Kasumi-1 (cell line): ENCODE data around the gene CDCA4.
A peak's percentile ranks its signal among the peaks of the same experiment; 100 is the strongest.

ENCODE experiments used
- DNase-seq, 2 experiments: peaks; one replicate each; lab custom pipeline; 2025; lab: John Stamatoyannopoulos, UW

CDCA4 gene

GRCh38 chr14:105020815-105021655 lies at the start of gene CDCA4:
Gene CDCA4, minus strand, starts transcription at chr14:105021083. Its CDS starts 9,154 bp downstream, at chr14:105011929.
- peak; percentile 96 to 97 for DNase-seq

DNA sequence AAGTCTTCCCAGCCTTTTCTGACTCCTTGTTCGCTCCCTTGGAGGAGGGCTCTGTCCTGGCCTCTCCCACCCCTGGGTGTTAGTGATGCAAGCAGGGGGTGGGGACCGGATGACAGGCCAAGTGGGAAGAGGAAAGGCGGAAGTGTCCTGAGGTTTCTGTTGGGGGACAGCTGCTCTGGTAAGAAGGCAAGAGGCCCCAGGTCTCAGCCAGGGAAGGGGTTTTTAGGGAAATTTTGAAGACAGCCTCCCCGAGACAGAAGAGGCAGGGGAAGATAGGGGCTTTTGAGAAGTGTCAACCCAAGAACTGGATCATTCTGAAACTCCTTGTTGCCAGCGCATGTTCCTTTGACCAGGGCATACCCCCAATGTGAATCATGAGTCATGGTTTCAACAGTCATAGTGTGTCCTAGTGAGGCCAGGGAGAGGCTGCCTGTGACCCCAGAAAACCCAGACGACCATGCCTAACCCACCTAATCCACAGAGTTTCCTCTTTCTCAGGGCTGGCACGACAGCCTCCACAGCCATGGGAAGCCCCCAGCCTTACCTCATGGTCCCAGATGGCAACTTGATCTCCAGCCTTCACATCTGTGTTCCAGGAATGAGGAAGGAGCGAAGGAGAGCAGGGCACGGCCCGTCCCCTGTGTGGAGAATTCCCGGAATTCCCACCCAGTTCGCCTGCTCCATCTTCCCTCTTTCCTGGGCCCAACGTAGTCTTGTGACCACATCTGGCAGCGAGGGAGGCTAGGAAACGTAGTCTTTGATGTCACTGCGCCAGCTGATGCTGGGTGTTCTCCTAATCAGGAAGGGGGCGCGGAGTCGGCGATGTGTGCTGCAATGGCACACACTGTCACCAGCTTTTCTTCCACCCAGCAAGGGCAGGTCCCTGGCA lies 49.2 kb upstream of the CDCA4 start:
- DNase-seq = peak; percentile 70 to 71

DNA sequence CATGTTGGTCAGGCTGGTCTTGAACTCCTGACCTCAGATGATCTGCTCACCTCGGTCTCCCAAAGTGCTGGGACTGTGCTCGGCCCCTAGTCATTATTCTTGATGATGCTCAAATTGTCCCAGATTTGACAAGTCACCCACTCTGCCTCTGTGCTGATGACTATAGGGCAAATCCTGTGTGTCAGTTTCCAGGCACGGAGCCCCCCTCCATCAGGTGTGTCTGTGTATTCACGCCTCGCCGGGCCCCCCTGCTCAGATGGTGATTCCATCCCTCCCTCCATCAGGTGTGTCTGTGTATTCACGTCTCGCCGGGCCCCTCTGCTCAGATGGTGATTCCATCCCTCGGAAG lies 48.6 kb upstream of the CDCA4 start:
- DNase-seq = no peak

DNA sequence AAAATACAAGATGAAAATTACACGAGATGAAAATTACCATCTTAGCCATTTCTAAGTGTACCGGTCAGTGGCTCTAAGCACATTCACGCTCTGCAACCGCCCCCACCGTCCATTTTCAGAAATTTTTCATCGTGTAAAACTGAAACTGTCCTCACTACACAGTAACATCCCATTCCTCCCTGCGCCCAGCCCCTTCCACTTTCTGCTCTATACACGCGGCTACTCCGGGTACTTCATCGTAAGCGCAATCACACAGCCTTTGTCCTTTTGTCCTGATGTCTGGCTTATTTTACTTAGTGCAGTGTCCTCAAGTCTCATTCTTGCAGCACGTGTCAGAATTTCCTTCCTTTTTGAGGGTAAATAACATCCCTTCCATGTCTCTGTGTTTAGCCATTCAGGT lies 47.9 kb upstream of the CDCA4 start:
- no peak for DNase-seq

DNA sequence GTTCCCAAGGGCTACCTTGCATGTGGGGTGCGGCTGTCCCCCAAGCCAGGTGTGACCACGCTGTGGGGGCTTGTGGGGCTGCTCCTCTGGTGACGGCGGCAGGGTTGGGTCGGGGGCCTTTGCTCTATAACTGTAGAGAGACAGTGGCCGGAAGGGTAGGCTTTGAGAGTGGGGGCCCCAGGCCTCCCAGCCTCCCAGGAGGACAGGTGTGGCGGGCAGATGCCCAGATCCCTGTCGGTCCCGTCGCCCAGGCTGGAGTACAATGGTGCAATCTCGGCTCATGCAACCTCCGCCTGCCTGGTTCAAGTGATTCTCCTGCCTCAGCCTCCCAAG lies 47.1 kb upstream of the CDCA4 start:
- DNase-seq = no peak

GRCh38 chr14:105067140-105067968 lies 46.5 kb upstream of the CDCA4 start:
- peak; percentile 18 to 26 for DNase-seq

DNA sequence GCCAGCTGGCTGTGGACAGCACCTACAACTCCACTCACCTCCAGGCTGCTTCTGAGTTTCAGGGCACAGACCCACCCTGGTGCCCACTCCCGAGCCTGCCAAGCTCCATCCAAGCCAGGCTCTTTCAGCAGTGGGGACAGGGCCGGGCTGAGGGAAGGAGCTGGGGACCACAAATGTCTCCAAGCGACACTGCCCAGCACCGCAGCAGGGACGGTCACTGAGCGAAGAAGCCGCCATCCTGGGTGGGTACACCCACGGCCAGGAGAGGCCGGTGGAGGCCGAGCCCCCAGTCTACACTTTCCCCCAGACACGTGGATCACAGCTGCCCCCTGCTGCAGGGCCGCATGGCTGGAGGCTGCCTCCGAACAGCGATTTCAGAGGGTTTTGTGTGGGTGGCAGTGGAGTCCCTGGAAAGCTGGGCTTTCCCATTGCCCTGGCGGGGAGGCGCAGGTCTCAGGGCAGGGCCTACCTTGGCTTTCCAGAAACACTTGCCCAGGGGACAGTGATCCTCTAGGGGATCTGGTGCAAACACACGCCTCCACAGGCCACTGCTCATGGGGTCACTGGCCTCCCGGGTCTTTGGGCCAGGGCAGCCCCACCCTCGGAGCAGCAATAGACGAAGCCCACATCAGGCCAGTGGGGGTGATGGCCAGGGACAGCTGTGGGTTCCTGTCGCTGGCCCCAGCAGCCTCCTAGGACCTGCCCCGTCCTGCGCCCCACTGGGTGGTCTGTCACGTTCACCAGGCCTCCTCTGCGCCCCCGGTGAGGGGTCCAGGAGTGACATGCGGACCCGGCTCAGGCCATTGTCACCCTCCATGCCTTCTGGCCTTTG lies 45.6 kb upstream of the CDCA4 start:
- DNase-seq = no peak

DNA sequence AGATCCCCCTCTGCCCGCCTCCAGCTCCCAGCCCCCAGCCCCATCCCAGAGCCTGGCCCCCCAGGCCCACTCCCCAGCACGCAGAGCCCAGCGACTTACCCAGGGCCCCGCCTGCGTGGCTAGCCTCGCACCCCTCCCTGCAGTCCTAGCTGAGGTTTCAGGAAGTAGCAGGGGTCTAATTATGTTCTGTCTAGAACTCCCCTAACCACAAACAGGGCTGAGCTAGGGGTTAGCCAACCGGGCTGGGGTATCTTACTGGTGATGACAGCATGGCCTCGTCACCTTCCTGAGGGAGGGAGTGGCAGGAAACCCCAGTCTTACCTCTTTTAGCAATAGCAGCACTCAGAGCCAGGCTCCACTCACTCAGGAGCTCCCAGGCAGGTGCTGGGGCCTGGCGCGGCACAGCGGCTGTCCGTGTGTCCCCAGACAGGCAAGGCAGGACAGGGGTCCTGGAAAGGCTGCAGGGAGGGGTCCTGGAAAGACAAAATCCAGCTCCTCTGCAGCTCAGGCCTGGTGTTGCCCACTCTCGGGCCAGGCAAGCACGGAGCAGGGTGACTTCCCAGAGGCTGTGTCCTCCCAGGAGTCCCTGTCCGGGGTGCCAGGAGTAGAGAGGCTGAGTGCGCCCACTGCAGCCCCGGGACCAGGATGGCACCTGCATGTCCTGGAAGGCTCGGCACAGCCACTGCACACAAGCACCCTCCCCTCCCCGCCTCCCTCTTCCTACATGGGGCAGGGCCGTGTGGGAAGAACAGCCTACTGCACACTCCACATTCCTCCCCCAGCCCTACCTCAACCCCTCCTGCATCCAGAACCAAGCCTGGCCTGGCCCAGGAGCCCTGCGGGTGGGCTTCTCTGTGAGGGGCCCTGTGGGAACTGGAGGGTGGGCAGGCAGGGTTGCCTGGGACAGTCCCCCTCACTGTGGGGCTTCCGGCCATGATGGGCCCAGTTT lies 44.7 kb upstream of the CDCA4 start, which contains the start of gene GPR132:
Gene GPR132, minus strand, starts transcription at position 151 of the 949 bp plus-strand sequence. CDS start 10,010 bp downstream, outside the sequence.
- DNase-seq = peak; percentile 97 to 98

DNA sequence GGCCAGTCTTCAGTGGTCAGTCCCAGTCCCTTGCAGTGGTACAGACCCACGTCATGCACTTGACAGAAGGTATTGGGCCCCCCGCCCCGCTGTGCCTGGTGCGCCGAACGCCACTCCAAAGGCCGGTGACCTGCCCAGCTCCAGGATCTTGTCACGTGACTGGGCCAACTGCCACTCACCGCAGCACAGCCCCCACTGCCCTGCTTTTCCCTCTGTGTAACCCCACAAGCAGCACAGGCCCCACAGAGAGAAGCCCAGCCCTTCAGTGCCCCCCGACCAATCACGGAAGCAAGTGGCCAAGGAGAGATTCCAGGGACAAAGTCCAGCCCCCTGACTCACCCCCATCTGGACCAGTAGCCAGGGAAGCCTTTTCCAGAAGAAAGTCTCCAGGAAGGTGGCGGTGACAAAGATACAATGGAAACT lies 43.8 kb upstream of the CDCA4 start:
- DNase-seq = peak in 1 of 2 experiments; percentile 12

DNA sequence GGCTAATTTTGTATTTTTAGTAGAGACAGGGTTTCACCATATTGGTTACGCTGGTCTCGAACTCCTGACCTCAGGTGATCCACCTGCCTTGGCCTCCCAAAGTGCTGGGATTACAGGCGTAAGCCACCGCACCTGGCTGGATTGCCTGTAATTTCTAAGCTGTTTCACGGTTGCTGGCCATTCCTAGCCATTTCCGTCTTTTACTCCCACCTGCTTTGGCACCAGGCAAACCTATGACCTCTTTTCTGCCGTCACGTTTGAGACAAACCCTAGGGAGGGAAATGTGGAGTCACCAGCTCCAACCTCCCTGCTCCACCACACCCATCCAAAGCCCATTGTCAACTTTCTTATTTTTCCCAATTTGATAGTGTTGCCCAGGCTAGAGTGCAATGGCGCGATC lies 43.1 kb upstream of the CDCA4 start:
- no peak for DNase-seq

GRCh38 chr14:105063506-105063905 lies 42.6 kb upstream of the CDCA4 start:
- DNase-seq = peak; percentile 52 to 61

- no peak for DNase-seq
Measured at GRCh38 chr14:105063056-105063455, 42.2 kb upstream of the CDCA4 start.

- no peak for DNase-seq
Measured at GRCh38 chr14:105062048-105062433, 41.2 kb upstream of the CDCA4 start.

- DNase-seq = peak in 1 of 2 experiments; percentile 20
Measured at GRCh38 chr14:105061428-105062047, 40.7 kb upstream of the CDCA4 start.

- DNase-seq = peak; percentile 53 to 76
Measured at GRCh38 chr14:105060751-105061427, 40.0 kb upstream of the CDCA4 start.

GRCh38 chr14:105059925-105060565 lies 39.2 kb upstream of the CDCA4 start:
- DNase-seq = no peak

GRCh38 chr14:105059035-105059924 lies 38.4 kb upstream of the CDCA4 start:
- DNase-seq = no peak
